ENCODE measurements around the gene MRPS18A. TPM values are rescaled to one million over a fixed set of nuclear protein-coding genes. Genes with fewer than 3 reads are reported as not detected.

MRPS18A gene
- total and polyA plus RNA-seq, 2 of the 13 experiments (the other 11 are each of a cell fraction or from before 2014, with no cell fraction given) = 87.8 to 89.1 TPM

DNA sequence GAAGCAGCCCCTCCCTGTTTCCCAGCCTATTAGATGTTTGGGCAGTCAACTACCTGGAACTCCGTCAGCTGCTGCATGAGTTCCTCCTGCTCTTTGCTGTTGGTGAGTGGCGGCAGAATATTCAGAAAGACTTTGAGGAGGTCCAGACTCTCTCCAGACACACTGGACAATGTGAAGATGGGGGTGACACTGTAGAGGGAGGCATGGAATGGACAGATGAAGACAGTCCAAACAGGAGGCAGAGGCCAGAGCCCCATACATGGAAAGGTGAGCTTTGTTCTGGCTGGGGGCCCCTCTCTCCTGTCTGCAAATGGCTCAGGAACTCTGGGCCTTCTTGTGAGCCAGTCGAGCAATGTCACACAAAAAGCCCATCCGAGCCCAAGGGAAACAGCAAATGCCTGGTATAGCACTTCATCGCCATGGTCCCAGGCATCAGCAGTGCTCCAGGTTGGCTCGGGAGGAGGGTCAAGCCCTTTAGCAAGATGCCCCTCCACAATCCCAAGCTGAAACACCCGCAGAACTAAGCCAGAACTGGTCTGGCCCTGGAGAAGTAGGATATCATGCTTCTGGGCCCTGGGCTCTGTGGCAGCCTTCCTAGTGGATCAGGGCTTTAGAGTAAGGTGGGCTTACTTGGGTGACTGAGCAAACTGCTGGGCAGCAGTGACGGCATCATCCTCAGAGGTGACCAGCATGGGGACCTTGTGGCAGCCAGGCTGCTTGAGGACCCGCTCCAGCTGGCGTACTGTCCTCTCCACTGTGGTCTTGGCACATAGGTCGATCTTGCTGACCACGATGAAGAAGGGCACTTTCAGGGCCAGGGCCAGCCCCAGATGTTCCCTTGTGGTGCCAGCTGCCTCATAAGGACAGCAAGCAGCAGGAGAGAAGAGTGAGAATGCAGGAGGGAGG is 63.5 kb downstream of the MRPS18A start:
- H3K4me1 ChIP-seq (ENCODE audit: insufficient read depth, low read length) = peaks cover 24% of the 10 kb centered on the region
- H3K79me2 ChIP-seq (ENCODE audit: insufficient read depth, low read length) = peaks cover 17% of the 10 kb centered on the region
- H3K4me2 ChIP-seq (ENCODE audit: low read depth, low read length) = no peak overlapping the region
- H2AFZ ChIP-seq (ENCODE audit: low read length) = no peak overlapping the region
- CTCF ChIA-PET (ENCODE audit: low intra/inter-chr PET ratio, low total read pairs) = no interaction called here
- FAIRE-seq = no peak
- H3K9me3 ChIP-seq (ENCODE audit: low read length) = no peaks in the 10 kb centered on the region
- peaks cover 44 to 61% of the 10 kb centered on the region in 2 experiments for H3K36me3 ChIP-seq (replicated peaks in 1 of 2; ENCODE audit: control insufficient read depth in 1 of 2, insufficient read depth in 2 of 2, low read length in 2 of 2)
- no peak overlapping the region for H3K9ac ChIP-seq (ENCODE audit: insufficient read depth, low read depth, low read length)
- ATAC-seq = no peak
- no TSS peak for BruUV-seq (replicated peaks)
- H3K27me3 ChIP-seq (ENCODE audit: control insufficient read depth in 1 of 2, insufficient read depth in 2 of 2, low read length in 2 of 2) = no peaks in the 10 kb centered on the region; a peak in 1 of 5 replicates
- 0 out of 2 replicates have a peak, but pooled peaks have one; percentile 10 for TF ChIP-seq SSRP1 (CRISPR knock-in tag; IDR thresholded peaks at IDR 0.05)
- no peak for TF ChIP-seq ZNF800 (CRISPR knock-in tag; IDR thresholded peaks at IDR 0.05)
- TF ChIP-seq RBFOX2 (IDR thresholded peaks at IDR 0.05; ENCODE audit: low read depth, low read length) = 0 out of 2 replicates have a peak, but pooled peaks have one; percentile 39
- peak; percentile 20; the same call in 1 of the 2 replicates for TF ChIP-seq CCDC6 (CRISPR knock-in tag; IDR thresholded peaks at IDR 0.05)
- in situ Hi-C loops (cut with HindIII; ENCODE audit: extremely low pct_ligation_motif_present, low pct_unique_long_range_greater_than_20kb) = no loop called here
- no peak overlapping the region for H3K27ac ChIP-seq (ENCODE audit: extremely low read length, insufficient read depth, low read length)
- H4K20me1 ChIP-seq (ENCODE audit: insufficient read depth, low read length) = no peaks in the 10 kb centered on the region
- 96% methylated on average over 8 of the region's 12 CpGs for WGBS (ENCODE audit: low lambda C conversion rate)
- POLR2A ChIA-PET = no interaction called here
- no peak for DNase-seq (ENCODE audit: low spot score)
- H3K4me3 ChIP-seq (replicated peaks in 1 of 3; ENCODE audit: insufficient read depth in 1 of 3, low read depth in 2 of 3, low read length in 3 of 3) = no peak overlapping the region
- intact Hi-C loops (cut with micrococcal nuclease; ENCODE audit: unreplicated experiment) = no loop called here

GRCh38 chr6:43622541-43622940 is 65.0 kb downstream of the MRPS18A start:
- BruUV-seq (replicated peaks) = no TSS peak
- intact Hi-C loops (cut with micrococcal nuclease; ENCODE audit: unreplicated experiment) (no loop called here), in situ Hi-C loops (cut with HindIII; ENCODE audit: extremely low pct_ligation_motif_present, low pct_unique_long_range_greater_than_20kb) (no loop called here)
- POLR2A ChIA-PET = interaction anchor here (1.0 to 1.5 kb wide), 2 partner anchors 16 to 47 kb away, joined by 3 read pairs; no protein-coding TSS in a partner anchor
- Histone ChIP-seq H3K27ac (ENCODE audit: extremely low read length, insufficient read depth, low read length) (no peak overlapping the region), H2AFZ (ENCODE audit: low read length) (no peak overlapping the region), H3K27me3 (ENCODE audit: control insufficient read depth in 1 of 2, insufficient read depth in 2 of 2, low read length in 2 of 2) (no peaks in the 10 kb centered on the region), H3K9me3 (ENCODE audit: low read length) (no peaks in the 10 kb centered on the region), H3K9ac (ENCODE audit: insufficient read depth, low read depth, low read length) (no peak overlapping the region), H3K4me2 (ENCODE audit: low read depth, low read length) (no peak overlapping the region), H3K36me3 (replicated peaks in 1 of 2; ENCODE audit: control insufficient read depth in 1 of 2, insufficient read depth in 2 of 2, low read length in 2 of 2) (peaks cover 44 to 61% of the 10 kb centered on the region in 2 experiments), H4K20me1 (ENCODE audit: insufficient read depth, low read length) (no peaks in the 10 kb centered on the region), H3K4me3 (replicated peaks in 1 of 3; ENCODE audit: insufficient read depth in 1 of 3, low read depth in 2 of 3, low read length in 3 of 3) (no peak overlapping the region), H3K79me2 (ENCODE audit: insufficient read depth, low read length) (peaks cover 7% of the 10 kb centered on the region), H3K4me1 (ENCODE audit: insufficient read depth, low read length) (peaks cover 20% of the 10 kb centered on the region)
- WGBS (ENCODE audit: low lambda C conversion rate) = 96% methylated on average over 10 of the region's 10 CpGs
- CTCF ChIA-PET (ENCODE audit: low intra/inter-chr PET ratio, low total read pairs) = no interaction called here
- no peak for FAIRE-seq
- ATAC-seq = no peak
- DNase-seq (ENCODE audit: low spot score) = no peak
- TF ChIP-seq ZBTB3 (CRISPR knock-in tag; IDR thresholded peaks at IDR 0.05; ENCODE audit: borderline replicate concordance, low read depth) (no peak), ARHGAP35 (CRISPR knock-in tag; IDR thresholded peaks at IDR 0.05; ENCODE audit: borderline replicate concordance) (no peak), RBFOX2 (IDR thresholded peaks at IDR 0.05; ENCODE audit: low read depth, low read length) (peak; percentile 40; the same call in 1 of the 2 replicates), ZNF616 (CRISPR knock-in tag; IDR thresholded peaks at IDR 0.05; ENCODE audit: low read depth) (no peak), ZNF788 (CRISPR knock-in tag; IDR thresholded peaks at IDR 0.05; ENCODE audit: borderline replicate concordance) (no peak), AGO2 (optimal IDR thresholded peaks at IDR 0.05; ENCODE audit: low read depth, low read length) (peak; percentile 46)

Measured in HepG2 (cell line).